ENCODE results near the gene SMIM41. TPM values are rescaled to one million over a fixed set of nuclear protein-coding genes. Genes with fewer than 3 reads are reported as not detected.

The SMIM41 gene
- total and polyA plus RNA-seq, 4 donors: 0.03 to 0.50 (median 0.24) TPM; not detected in 1

DNA sequence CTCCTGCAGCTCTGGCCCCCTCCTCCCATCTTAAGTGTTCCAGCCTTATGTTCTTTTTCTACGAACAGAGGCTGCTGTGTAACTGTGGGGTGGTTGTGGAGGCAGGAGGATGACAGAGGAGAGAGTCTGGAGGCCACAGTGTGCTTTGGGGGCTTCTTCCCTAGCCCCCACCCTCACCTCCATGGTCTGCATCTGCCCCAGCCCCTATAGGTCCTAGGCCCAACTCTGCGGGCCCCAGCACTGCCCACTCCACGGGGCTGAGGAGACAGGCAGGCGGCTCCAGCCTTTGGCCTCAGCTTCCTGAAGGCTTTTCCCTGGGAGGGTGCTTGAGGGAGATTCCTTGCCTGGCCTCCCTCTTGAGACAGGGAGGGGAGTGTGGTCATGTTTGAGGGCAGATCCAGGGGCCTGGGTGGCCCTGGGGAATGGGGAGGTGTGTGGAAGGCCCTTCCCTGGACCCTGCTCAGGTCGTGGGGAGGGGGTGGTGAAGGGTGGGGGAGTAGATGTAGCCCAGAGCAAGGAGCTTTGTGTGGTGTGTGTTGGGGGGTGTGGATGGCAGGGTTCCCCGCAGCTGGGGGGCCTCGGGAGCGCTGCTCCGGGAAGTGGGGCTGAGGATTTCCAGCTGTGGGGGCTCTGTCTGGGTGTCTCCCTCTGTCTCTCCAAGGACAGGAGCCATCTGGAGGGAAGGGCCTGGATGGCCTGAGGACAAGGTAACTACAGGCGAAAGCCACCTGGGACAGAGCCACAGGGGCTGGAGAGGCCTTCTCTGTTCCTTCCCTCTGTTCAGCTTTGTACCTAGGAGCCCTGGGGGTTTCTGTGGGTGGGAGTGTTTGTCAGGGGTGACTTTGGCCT lies 1.1 kb downstream of the SMIM41 start:
- Histone ChIP-seq H3K9ac (ENCODE audit: low read depth in 1 of 2, low read length in 2 of 2) (peak overlapping the region in 1 of 2 donors; percentile 16), H3K36me3 (ENCODE audit: control insufficient read depth in 4 of 4, insufficient read depth in 3 of 4, low read depth in 1 of 4, low read length in 3 of 4) (peaks cover 5 to 30% (median 18%) of the 10 kb centered on the region in 4 donors), H3K27me3 (ENCODE audit: control insufficient read depth in 4 of 4, insufficient read depth in 4 of 4, low read length in 3 of 4) (no peaks in the 10 kb centered on the region), H3K4me3 (ENCODE audit: low read depth in 1 of 3, low read length in 3 of 3) (no peak overlapping the region), H3K27ac (ENCODE audit: low read depth in 1 of 2, low read length in 2 of 2) (peak overlapping the region; percentile 80 to 81), H3K9me3 (ENCODE audit: control insufficient read depth in 4 of 4, low read length in 3 of 4) (no peaks in the 10 kb centered on the region), H3K4me1 (ENCODE audit: control insufficient read depth in 4 of 4, insufficient read depth in 4 of 4, low read length in 3 of 4) (peaks cover 8 to 34% (median 26%) of the 10 kb centered on the region in 4 donors)
- 81% methylated on average over 10 of the region's 10 CpGs for WGBS
- TF ChIP-seq JUND (IDR thresholded peaks at IDR 0.05): no peak
- TF ChIP-seq ATF3 (IDR thresholded peaks at IDR 0.05): no peak
- no peak for TF ChIP-seq NR2F2 (IDR thresholded peaks at IDR 0.05)
- TF ChIP-seq GABPA (IDR thresholded peaks at IDR 0.05 in 1 of 2, conservative IDR thresholded peaks at IDR 0.05 in 1 of 2): no peak
- no peak for TF ChIP-seq HNF4A (conservative IDR thresholded peaks at IDR 0.05)
- TF ChIP-seq SP1 (IDR thresholded peaks at IDR 0.05): no peak
- TF ChIP-seq EGR1 (IDR thresholded peaks at IDR 0.05; ENCODE audit: low read depth in 2 of 2): no peak
- no peak for TF ChIP-seq RAD21 (IDR thresholded peaks at IDR 0.05)
- TF ChIP-seq, protein P1, sequence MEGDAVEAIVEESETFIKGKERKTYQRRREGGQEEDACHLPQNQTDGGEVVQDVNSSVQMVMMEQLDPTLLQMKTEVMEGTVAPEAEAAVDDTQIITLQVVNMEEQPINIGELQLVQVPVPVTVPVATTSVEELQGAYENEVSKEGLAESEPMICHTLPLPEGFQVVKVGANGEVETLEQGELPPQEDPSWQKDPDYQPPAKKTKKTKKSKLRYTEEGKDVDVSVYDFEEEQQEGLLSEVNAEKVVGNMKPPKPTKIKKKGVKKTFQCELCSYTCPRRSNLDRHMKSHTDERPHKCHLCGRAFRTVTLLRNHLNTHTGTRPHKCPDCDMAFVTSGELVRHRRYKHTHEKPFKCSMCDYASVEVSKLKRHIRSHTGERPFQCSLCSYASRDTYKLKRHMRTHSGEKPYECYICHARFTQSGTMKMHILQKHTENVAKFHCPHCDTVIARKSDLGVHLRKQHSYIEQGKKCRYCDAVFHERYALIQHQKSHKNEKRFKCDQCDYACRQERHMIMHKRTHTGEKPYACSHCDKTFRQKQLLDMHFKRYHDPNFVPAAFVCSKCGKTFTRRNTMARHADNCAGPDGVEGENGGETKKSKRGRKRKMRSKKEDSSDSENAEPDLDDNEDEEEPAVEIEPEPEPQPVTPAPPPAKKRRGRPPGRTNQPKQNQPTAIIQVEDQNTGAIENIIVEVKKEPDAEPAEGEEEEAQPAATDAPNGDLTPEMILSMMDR (IDR thresholded peaks at IDR 0.05; ENCODE audit: low read depth, low read length, missing input control): no peak
- no peak for TF ChIP-seq TAF1 (conservative IDR thresholded peaks at IDR 0.05)
- TF ChIP-seq, protein P2, sequence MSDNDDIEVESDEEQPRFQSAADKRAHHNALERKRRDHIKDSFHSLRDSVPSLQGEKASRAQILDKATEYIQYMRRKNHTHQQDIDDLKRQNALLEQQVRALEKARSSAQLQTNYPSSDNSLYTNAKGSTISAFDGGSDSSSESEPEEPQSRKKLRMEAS (IDR thresholded peaks at IDR 0.05): no peak
- TF ChIP-seq HNF4G (IDR thresholded peaks at IDR 0.05): no peak
- TF ChIP-seq ZBTB33 (IDR thresholded peaks at IDR 0.05): no peak
- TF ChIP-seq REST (IDR thresholded peaks at IDR 0.05): no peak
- TF ChIP-seq RXRA (IDR thresholded peaks at IDR 0.05): no peak
- no peak for DNase-seq (ENCODE audit: low spot score)
